AG09319 (cell line): ENCODE data around the gene RASAL1.

Experiments
- DNase-seq: peaks from one replicate; pipeline ENCODE4 v3.0.0-alpha.2; 2010; ENCODE audit warnings: low read depth; ENCODE audit errors: extremely low read depth
- TF ChIP-seq, protein P1 (sequence below): IDR thresholded peaks from 2 replicates; pipeline ENCODE4 v1.5.1; 2011; ENCODE audit warnings: low read depth, mild to moderate bottlenecking, inconsistent platforms, low read length, moderate library complexity

Gene RASAL1

DNA sequence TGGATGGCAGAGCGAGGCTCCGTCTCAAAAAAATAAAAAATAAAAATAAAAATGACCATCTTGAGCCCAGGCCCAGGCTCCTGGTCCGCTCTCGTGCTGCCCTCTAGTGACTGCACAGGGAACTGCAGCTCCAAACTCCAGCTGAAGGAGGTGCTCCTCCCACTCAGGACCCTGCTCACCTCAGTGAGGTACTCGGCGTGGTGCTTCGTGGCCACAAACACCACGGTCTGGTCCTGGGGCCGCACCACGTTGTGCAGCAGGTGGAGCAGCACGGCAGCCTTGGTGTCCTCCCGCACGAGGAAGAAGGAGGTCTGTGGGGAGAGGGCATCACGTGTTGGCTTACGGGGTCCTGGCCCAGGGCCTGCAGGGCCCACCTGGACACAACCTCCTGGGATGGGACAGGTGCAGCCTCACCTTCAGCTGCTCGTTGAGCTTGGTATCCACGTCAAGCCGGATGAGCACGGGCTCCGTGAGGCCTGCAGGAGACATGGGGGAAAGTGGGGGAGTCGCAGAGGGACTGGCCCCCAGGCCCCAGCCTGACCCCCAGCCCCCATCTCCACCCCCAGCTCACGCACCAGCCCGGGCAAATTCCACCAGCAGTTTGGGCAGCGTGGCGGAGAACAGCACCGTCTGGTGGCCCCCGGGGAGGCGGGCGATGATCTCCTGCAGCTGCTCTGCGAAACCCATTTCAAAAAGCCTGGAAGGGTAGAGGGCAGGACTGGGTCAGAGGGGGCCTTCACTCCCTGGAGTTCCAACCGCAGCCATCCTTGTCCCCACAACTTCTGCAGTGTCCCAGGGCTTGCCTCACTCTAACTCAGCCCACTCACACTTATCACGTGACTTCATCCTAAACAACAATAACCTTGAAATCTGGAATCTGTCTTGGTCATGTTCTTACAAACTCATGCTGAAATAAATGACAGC, 39.2 kb upstream of the RASAL1 start:
- DNase-seq: no peak

DNA sequence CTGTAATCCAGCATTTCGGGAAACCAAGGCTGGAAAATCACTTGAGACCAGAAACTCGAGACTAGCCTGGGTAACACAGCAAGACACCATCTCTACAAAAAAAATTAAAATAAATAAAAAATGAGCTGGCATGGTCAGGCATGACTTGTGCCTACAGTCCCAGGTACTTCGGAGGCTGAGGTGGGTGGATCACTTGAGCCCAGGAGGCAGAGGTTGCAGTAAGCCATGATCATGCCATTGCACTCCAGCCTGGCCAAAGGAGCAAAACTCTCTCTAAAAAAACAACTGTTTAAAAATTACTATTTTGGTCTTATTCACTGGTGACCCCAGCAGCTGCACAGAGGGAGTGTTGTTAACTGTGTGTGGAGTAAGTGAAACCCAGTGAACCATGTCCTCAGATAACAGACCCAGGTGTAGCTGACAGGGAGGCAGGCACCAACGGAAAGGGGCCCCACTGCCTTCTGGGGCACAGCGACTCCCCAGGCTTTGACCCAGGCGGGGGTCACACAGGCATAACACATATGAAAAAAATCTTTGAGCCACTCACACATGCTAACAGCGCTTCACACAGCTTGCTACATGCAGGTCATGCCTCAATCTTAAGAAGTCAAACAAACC, 37.6 kb upstream of the RASAL1 start:
- TF ChIP-seq, protein P1, sequence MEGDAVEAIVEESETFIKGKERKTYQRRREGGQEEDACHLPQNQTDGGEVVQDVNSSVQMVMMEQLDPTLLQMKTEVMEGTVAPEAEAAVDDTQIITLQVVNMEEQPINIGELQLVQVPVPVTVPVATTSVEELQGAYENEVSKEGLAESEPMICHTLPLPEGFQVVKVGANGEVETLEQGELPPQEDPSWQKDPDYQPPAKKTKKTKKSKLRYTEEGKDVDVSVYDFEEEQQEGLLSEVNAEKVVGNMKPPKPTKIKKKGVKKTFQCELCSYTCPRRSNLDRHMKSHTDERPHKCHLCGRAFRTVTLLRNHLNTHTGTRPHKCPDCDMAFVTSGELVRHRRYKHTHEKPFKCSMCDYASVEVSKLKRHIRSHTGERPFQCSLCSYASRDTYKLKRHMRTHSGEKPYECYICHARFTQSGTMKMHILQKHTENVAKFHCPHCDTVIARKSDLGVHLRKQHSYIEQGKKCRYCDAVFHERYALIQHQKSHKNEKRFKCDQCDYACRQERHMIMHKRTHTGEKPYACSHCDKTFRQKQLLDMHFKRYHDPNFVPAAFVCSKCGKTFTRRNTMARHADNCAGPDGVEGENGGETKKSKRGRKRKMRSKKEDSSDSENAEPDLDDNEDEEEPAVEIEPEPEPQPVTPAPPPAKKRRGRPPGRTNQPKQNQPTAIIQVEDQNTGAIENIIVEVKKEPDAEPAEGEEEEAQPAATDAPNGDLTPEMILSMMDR: no peak
- no peak for DNase-seq

More for the DNA sequence above, 39.2 kb upstream of the RASAL1 start:
- TF ChIP-seq, protein P1: peak; percentile 98

GRCh38 chr12:113172185-113172584, 36.6 kb upstream of the RASAL1 start:
- no peak for DNase-seq
- TF ChIP-seq, protein P1: no peak

GRCh38 chr12:113171543-113171942, 36.0 kb upstream of the RASAL1 start:
- no peak for DNase-seq
- TF ChIP-seq, protein P1: no peak

DNA sequence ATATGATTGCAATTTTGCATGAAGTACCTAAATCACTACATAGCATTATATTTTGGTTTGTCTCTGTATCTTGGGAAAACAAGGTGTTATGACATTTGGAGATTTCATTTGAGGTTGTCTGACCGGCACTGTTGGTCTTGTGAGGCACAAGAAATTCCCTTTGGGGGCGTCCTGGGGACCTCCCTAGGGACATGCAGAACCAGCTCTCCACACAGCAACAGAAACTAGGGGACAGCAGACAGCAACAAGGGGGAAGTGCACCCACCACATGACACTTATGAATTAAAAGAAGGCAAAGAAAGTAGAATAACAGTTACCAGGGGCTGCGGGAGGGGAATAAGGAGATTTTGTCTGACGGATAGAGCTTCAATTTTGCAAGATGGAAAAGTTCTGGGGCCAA, 35.4 kb upstream of the RASAL1 start:
- TF ChIP-seq, protein P1: no peak
- DNase-seq: no peak

- TF ChIP-seq, protein P1: no peak
- DNase-seq: no peak
These were observed 34.9 kb upstream of the RASAL1 start for GRCh38 chr12:113170457-113170856.

DNA sequence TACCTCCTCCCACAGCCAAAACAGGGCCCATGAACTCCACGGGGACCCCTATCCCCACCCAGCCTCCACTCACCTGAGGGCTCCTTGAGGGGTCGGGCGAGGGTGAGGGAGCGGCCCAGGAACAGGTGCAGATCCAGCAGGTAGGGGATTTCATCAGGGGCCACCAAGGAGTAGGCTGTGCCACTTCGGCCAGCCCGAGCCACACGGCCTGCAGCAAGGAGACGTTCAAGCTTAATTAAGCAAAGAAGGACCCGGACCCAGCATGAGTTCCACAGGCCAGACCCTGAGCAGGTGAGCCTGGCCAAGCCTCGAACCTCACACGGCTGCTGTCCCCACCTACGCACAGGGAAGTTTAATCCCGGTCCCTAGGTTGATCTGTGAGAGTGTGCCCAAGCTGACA, 34.1 kb upstream of the RASAL1 start:
- no peak for DNase-seq
- TF ChIP-seq, protein P1: no peak
